ENCODE measurements around the gene OBSCN. TPM values are rescaled to one million over a fixed set of nuclear protein-coding genes. Genes with fewer than 3 reads are reported as not detected.
A peak's percentile ranks its signal among the peaks of the same experiment; 100 is the strongest.

OBSCN gene
- total and polyA plus RNA-seq, 2 of the 4 experiments (the other 2 are of a cell fraction), result 4.1 to 9.5 TPM

DNA sequence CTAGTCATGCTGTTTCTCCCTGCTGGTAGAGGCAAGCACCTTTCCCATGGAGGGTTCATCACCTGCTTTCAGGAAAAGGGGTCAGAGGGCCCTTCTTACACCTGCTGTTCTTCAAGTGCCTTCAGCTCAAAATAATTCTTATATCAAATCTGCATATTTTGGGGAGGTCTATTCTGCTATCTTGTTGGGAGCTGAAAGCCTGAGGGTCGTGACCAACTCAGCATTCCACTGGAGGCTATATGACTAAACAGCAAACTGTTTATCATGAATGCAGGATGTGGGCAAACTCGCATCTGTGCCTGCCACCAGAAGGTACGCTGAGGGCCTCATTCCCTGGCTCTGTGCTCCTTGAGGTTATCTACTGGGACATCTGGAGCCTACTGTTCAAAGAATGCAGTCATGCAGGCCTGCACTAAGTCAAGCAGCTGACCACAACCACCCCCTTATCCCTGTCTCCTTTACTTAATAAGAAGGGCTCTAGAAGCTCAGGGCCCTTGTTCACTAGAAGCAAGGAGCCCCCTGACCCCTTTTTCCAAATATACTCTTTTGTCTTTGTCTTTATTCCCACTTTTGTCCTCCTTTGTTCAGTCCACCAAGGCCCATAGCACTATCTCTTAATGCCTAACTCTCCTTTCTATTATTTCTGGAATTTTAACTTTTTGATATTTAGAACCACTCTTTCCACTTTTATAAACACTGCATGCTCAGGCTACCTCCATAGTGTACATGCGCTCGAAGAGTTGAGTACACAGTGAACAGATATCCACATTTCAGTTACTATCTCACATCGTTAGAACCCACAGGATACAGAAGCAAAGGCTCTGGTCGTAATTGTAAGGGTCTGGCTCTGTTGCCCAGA is 213.4 kb downstream of the OBSCN start:
- H4K20me1 ChIP-seq (ENCODE audit: insufficient read depth, low read length), result no peaks in the 10 kb centered on the region
- no peak overlapping the region for H3K18ac ChIP-seq (ENCODE audit: low read depth, low read length)
- H3K9ac ChIP-seq (ENCODE audit: low read depth, low read length), result no peak overlapping the region
- H2AK5ac ChIP-seq (ENCODE audit: low read depth, low read length), result no peak overlapping the region
- H3K14ac ChIP-seq (replicated peaks; ENCODE audit: low read depth, low read length), result no peak overlapping the region
- peaks cover 4% of the 10 kb centered on the region; the same call in 1 of the 2 replicates for H3K4me1 ChIP-seq (ENCODE audit: control insufficient read depth, insufficient read depth, low read length)
- no peak overlapping the region for H3K27ac ChIP-seq (ENCODE audit: insufficient read depth, low read length)
- H4K8ac ChIP-seq (ENCODE audit: low read depth in 2 of 2, low read length in 2 of 2), result no peak overlapping the region
- H2BK120ac ChIP-seq (ENCODE audit: low read depth, low read length), result no peak overlapping the region
- no peak overlapping the region for H2BK5ac ChIP-seq (ENCODE audit: low read depth, low read length, poor library complexity, severe bottlenecking)
- dilution Hi-C loops (cut with HindIII; ENCODE audit: low sequenced_read_pairs, unreplicated experiment) (no loop called here), intact Hi-C loops (cut with micrococcal nuclease) (no loop called here), in situ Hi-C loops (cut with MboI; ENCODE audit: low sequenced_read_pairs) (no loop called here)
- H3K23ac ChIP-seq (ENCODE audit: low read depth, low read length), result no peak overlapping the region
- no peak overlapping the region for H2AK9ac ChIP-seq (replicated peaks; ENCODE audit: low read depth, low read length, poor library complexity)
- H2AFZ ChIP-seq (replicated peaks; ENCODE audit: low read length, poor library complexity), result no peak overlapping the region
- H3K79me1 ChIP-seq (ENCODE audit: low read depth in 1 of 2, low read length in 2 of 2), result peaks cover 5 to 12% of the 10 kb centered on the region in 2 experiments; a peak in 3 of 4 replicates
- no peak overlapping the region for H2BK20ac ChIP-seq (ENCODE audit: low read depth, low read length)
- no peaks in the 10 kb centered on the region for H3K9me3 ChIP-seq (ENCODE audit: control insufficient read depth, insufficient read depth, low read length)
- H3K27me3 ChIP-seq (ENCODE audit: control insufficient read depth, insufficient read depth, low read length), result no peaks in the 10 kb centered on the region
- no peak overlapping the region for H4K5ac ChIP-seq (ENCODE audit: low read depth, low read length)
- peaks cover 5% of the 10 kb centered on the region for H3K36me3 ChIP-seq (ENCODE audit: control insufficient read depth, insufficient read depth, low read length)
- ChIA-PET CTCF (no interaction called here), POLR2A (ENCODE audit: unreplicated experiment) (interaction anchor here (0.5 kb wide), 1 partner anchor 11 kb away, joined by 3 read pairs; no protein-coding TSS in a partner anchor)
- no TSS peak for BruUV-seq (replicated peaks)
- no peak overlapping the region for H2BK15ac ChIP-seq (ENCODE audit: low read depth, low read length)
- H3K4me2 ChIP-seq (ENCODE audit: low read depth, low read length), result no peak overlapping the region
- ATAC-seq (ENCODE audit: low read depth) (no peak), DNase-seq (peak; percentile 37)
- no peak overlapping the region for H3K56ac ChIP-seq (ENCODE audit: extremely low read depth, insufficient read depth, low read length)
- H3K4me3 ChIP-seq (ENCODE audit: insufficient read depth, low read depth, low read length), result no peak overlapping the region
- no peak overlapping the region for H3K4ac ChIP-seq (ENCODE audit: low read depth, low read length)
- 70% methylated on average over 2 of the region's 7 CpGs; no CpG with 5 or more reads in 1 of the 2 experiments for WGBS, 2 experiments (ENCODE audit: extremely low coverage in 2 of 2, insufficient read length in 1 of 2)
- no peak overlapping the region for H4K91ac ChIP-seq (ENCODE audit: insufficient read depth, low read depth, low read length)
- peaks cover 5% of the 10 kb centered on the region; the same call in 1 of the 2 replicates for H3K9me1 ChIP-seq (ENCODE audit: insufficient read depth, low read length)
- TF ChIP-seq NFE2L2 (IDR thresholded peaks at IDR 0.05; ENCODE audit: low read depth, low read length) (no peak), CHD1 (IDR thresholded peaks at IDR 0.05; ENCODE audit: low read depth, low read length) (no peak), SMC3 (IDR thresholded peaks at IDR 0.05; ENCODE audit: low read depth, low read length) (no peak), CEBPB (IDR thresholded peaks at IDR 0.05; ENCODE audit: low read depth, low read length) (no peak), RFX5 (IDR thresholded peaks at IDR 0.05; ENCODE audit: low read depth, low read length) (no peak)
- TF ChIP-seq, protein P1, sequence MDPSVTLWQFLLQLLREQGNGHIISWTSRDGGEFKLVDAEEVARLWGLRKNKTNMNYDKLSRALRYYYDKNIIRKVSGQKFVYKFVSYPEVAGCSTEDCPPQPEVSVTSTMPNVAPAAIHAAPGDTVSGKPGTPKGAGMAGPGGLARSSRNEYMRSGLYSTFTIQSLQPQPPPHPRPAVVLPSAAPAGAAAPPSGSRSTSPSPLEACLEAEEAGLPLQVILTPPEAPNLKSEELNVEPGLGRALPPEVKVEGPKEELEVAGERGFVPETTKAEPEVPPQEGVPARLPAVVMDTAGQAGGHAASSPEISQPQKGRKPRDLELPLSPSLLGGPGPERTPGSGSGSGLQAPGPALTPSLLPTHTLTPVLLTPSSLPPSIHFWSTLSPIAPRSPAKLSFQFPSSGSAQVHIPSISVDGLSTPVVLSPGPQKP (IDR thresholded peaks at IDR 0.05; ENCODE audit: borderline replicate concordance, low read depth, low read length), result no peak
